Measurements from ENCODE around the gene APOH. TPM values are rescaled to one million over a fixed set of nuclear protein-coding genes. Genes with fewer than 3 reads are reported as not detected.

The APOH gene
- polyA plus RNA-seq, 1 of the 3 experiments (the other 2 are of a cell fraction), result not detected

GRCh38 chr17:66272811-66273585, 43.8 kb upstream of the APOH start (continued):
- TF ChIP-seq, protein P1, sequence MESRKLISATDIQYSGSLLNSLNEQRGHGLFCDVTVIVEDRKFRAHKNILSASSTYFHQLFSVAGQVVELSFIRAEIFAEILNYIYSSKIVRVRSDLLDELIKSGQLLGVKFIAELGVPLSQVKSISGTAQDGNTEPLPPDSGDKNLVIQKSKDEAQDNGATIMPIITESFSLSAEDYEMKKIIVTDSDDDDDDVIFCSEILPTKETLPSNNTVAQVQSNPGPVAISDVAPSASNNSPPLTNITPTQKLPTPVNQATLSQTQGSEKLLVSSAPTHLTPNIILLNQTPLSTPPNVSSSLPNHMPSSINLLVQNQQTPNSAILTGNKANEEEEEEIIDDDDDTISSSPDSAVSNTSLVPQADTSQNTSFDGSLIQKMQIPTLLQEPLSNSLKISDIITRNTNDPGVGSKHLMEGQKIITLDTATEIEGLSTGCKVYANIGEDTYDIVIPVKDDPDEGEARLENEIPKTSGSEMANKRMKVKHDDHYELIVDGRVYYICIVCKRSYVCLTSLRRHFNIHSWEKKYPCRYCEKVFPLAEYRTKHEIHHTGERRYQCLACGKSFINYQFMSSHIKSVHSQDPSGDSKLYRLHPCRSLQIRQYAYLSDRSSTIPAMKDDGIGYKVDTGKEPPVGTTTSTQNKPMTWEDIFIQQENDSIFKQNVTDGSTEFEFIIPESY (IDR thresholded peaks at IDR 0.05; ENCODE audit: borderline replicate concordance, low read depth), result 0 out of 2 replicates have a peak, but pooled peaks have one; percentile 66
- TF ChIP-seq, protein P2, sequence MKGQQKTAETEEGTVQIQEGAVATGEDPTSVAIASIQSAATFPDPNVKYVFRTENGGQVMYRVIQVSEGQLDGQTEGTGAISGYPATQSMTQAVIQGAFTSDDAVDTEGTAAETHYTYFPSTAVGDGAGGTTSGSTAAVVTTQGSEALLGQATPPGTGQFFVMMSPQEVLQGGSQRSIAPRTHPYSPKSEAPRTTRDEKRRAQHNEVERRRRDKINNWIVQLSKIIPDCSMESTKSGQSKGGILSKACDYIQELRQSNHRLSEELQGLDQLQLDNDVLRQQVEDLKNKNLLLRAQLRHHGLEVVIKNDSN (IDR thresholded peaks at IDR 0.05; ENCODE audit: borderline replicate concordance, low read depth), result no peak
- TF ChIP-seq TCF12 (IDR thresholded peaks at IDR 0.05) (peak; percentile 95), FOXJ3 (CRISPR knock-in tag; IDR thresholded peaks at IDR 0.05) (no peak), TEAD4 (IDR thresholded peaks at IDR 0.05; ENCODE audit: borderline replicate concordance, insufficient read depth) (peak; percentile 97), NRF1 (IDR thresholded peaks at IDR 0.05; ENCODE audit: low read depth, low read length) (no peak), USF2 (IDR thresholded peaks at IDR 0.05; ENCODE audit: borderline replicate concordance, low read depth, low read length) (no peak), RFX5 (IDR thresholded peaks at IDR 0.05; ENCODE audit: low read length) (no peak), POLR2AphosphoS5 (IDR thresholded peaks at IDR 0.05; ENCODE audit: low read depth, low read length) (peak; percentile 82; the same call in 1 of the 2 replicates)

GRCh38 chr17:66271512-66271911, 42.3 kb upstream of the APOH start:
- Histone ChIP-seq H3K9ac (no peak overlapping the region), H3K36me3 (replicated peaks in 1 of 2; ENCODE audit: control insufficient read depth in 1 of 2, insufficient read depth in 2 of 2, low read length in 1 of 2) (no peaks in the 10 kb centered on the region), H3F3A (replicated peaks; ENCODE audit: insufficient read depth) (peaks cover 50% of the 10 kb centered on the region), H2AFZ (ENCODE audit: low read depth) (no peak overlapping the region), H3K79me2 (ENCODE audit: insufficient read depth) (peaks cover 6% of the 10 kb centered on the region; the same call in 1 of the 2 replicates), H3K9me2 (no peaks in the 10 kb centered on the region), H4K20me1 (ENCODE audit: insufficient read depth) (no peaks in the 10 kb centered on the region), H3K4me2 (no peak overlapping the region), H3K27me3 (ENCODE audit: insufficient read depth) (no peaks in the 10 kb centered on the region), H3K4me3 (ENCODE audit: low read depth in 2 of 2, low read length in 1 of 2) (no peak overlapping the region), H3K9me3 (no peaks in the 10 kb centered on the region), H3K27ac (ENCODE audit: low read depth in 2 of 2, low read length in 1 of 2) (no peak overlapping the region; a peak in 1 of 4 replicates), H3K4me1 (ENCODE audit: control insufficient read depth in 1 of 2, insufficient read depth in 2 of 2, low read depth in 1 of 2, low read length in 1 of 2) (peaks cover 3 to 31% of the 10 kb centered on the region in 2 experiments; a peak in 3 of 4 replicates)
- CTCF ChIA-PET, result no interaction called here
- 97% methylated on average over 3 of the region's 3 CpGs for WGBS (ENCODE audit: low lambda C conversion rate)
- DNase-seq, result no peak
- POLR2A ChIA-PET, result no interaction called here
- TF ChIP-seq REST (IDR thresholded peaks at IDR 0.05; ENCODE audit: low read depth, low read length) (no peak), NRF1 (IDR thresholded peaks at IDR 0.05; ENCODE audit: low read depth, low read length) (no peak), MAX (IDR thresholded peaks at IDR 0.05; ENCODE audit: low read depth) (no peak), FOSL2 (IDR thresholded peaks at IDR 0.05; ENCODE audit: borderline replicate concordance, low read depth) (no peak), MEF2A (IDR thresholded peaks at IDR 0.05; ENCODE audit: borderline replicate concordance, low read depth) (no peak), CHD2 (IDR thresholded peaks at IDR 0.05; ENCODE audit: low read length, partially characterized antibody) (no peak), GABPA (IDR thresholded peaks at IDR 0.05; ENCODE audit: low read depth) (no peak), EZH2phosphoT487 (IDR thresholded peaks at IDR 0.05; ENCODE audit: borderline replicate concordance, low read depth) (no peak), SMC3 (IDR thresholded peaks at IDR 0.05; ENCODE audit: low read depth, low read length) (no peak)
- TF ChIP-seq, protein P3, sequence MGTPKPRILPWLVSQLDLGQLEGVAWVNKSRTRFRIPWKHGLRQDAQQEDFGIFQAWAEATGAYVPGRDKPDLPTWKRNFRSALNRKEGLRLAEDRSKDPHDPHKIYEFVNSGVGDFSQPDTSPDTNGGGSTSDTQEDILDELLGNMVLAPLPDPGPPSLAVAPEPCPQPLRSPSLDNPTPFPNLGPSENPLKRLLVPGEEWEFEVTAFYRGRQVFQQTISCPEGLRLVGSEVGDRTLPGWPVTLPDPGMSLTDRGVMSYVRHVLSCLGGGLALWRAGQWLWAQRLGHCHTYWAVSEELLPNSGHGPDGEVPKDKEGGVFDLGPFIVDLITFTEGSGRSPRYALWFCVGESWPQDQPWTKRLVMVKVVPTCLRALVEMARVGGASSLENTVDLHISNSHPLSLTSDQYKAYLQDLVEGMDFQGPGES (IDR thresholded peaks at IDR 0.05; ENCODE audit: low read depth, low read length), result no peak
- TF ChIP-seq, protein P1 (IDR thresholded peaks at IDR 0.05; ENCODE audit: borderline replicate concordance, low read depth), result no peak

Data from SK-N-SH (cell line).